WTC11 (cell line): ENCODE measurements around the gene MAP1S.

Experiments
- E2F4 ChIP-seq: sonication (generic); formaldehyde crosslinking; IDR thresholded peaks from 2 replicates; pipeline ENCODE4 v1.8.1; 2022; ENCODE audit warnings: low read depth, mild to moderate bottlenecking, moderate library complexity, missing genetic modification reagents, borderline replicate concordance
- FOXP4 ChIP-seq: sonication (generic); formaldehyde crosslinking; IDR thresholded peaks from 2 replicates; pipeline ENCODE4 v1.8.0; 2022; ENCODE audit warnings: mild to moderate bottlenecking, missing genetic modification reagents
- SMAD4 ChIP-seq: sonication (generic); formaldehyde crosslinking; IDR thresholded peaks from 2 replicates; pipeline ENCODE4 v1.8.0; 2022; ENCODE audit warnings: mild to moderate bottlenecking, missing genetic modification reagents
- ZNF532 ChIP-seq: fragments of 250-450 bp; sonication (Bioruptor Pico); IDR thresholded peaks from 2 replicates; pipeline ENCODE4 v1.9.0; 2021; ENCODE audit warnings: mild to moderate bottlenecking, borderline replicate concordance
- TF ChIP-seq, protein P1 (sequence below): fragments of 200-600 bp; IDR thresholded peaks from 2 replicates; pipeline ENCODE4 v1.8.0; 2022; ENCODE audit warnings: antibody characterized with exemption

DNA sequence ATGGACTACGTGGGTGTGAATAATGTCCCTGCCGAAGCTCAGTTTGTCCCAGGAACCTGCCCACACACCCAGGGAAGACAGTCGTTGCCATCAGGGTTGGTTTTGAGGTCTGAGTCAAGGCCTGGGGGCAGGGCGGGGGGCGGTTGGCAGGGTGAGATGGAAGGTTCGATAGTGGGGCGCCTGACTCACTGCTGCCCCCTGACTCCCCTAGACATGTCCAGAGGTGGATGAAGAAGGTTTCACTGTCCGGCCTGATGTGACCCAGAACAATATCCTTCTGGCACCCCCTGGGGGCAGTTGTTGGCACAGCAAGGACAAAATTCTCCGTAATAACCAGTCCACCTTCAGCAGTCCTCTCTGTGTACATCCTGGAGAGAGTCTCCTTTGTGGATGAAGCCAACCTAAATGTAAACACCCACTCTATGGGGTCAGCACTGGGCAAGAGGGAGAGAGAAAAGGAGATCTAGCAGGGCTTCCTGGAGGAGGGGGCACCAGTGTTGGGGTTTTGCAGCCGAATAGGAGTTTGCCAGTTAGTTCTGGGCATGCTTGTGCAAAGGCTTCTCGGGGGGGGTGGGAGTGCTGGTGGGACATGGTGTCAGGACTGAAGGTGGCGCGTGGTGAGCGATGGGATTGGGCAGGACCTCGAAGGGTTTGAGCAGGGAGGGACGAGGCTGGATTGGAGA is 56.1 kb downstream of the MAP1S start:
- TF ChIP-seq, protein P1, sequence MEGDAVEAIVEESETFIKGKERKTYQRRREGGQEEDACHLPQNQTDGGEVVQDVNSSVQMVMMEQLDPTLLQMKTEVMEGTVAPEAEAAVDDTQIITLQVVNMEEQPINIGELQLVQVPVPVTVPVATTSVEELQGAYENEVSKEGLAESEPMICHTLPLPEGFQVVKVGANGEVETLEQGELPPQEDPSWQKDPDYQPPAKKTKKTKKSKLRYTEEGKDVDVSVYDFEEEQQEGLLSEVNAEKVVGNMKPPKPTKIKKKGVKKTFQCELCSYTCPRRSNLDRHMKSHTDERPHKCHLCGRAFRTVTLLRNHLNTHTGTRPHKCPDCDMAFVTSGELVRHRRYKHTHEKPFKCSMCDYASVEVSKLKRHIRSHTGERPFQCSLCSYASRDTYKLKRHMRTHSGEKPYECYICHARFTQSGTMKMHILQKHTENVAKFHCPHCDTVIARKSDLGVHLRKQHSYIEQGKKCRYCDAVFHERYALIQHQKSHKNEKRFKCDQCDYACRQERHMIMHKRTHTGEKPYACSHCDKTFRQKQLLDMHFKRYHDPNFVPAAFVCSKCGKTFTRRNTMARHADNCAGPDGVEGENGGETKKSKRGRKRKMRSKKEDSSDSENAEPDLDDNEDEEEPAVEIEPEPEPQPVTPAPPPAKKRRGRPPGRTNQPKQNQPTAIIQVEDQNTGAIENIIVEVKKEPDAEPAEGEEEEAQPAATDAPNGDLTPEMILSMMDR, result peak; percentile 45; the same call in 1 of the 2 replicates
- TF ChIP-seq SMAD4 (no peak), FOXP4 (CRISPR knock-in tag) (no peak), ZNF532 (no peak), E2F4 (CRISPR knock-in tag) (no peak)
